Kasumi-1 (cell line): Measurements from ENCODE around the gene EVA1B.

Source experiments
- DNase-seq, 2 experiments: peaks; one replicate each; lab custom pipeline; 2025; lab: John Stamatoyannopoulos, UW

The EVA1B gene

GRCh38 chr1:36279110-36279788 lies 44.2 kb downstream of the EVA1B start:
- no peak for DNase-seq

GRCh38 chr1:36276688-36277087 lies 46.8 kb downstream of the EVA1B start:
- no peak for DNase-seq

- DNase-seq, result no peak
These were observed 49.2 kb downstream of the EVA1B start for GRCh38 chr1:36274201-36274600.

- no peak for DNase-seq
These were observed 50.4 kb downstream of the EVA1B start for GRCh38 chr1:36273024-36273423.
